Osteocyte (in vitro differentiated cells): Measurements from ENCODE around the gene GNB5. TPM values are rescaled to one million over a fixed set of nuclear protein-coding genes. Genes with fewer than 3 reads are reported as not detected.
A peak's percentile ranks its signal among the peaks of the same experiment; 100 is the strongest.

Source experiments
- DNase-seq: peaks from one replicate; pipeline ENCODE4 v3.0.0; 2021; ENCODE audit warnings: mixed read lengths; ENCODE audit not compliant: unreplicated experiment; ENCODE audit errors: extremely low spot score
- H3K27ac Mint-ChIP-seq: one replicate; pipeline ENCODE4 v1.8.0; 2021; ENCODE audit warnings: mild to moderate bottlenecking, mixed read lengths; ENCODE audit not compliant: unreplicated experiment
- H3K27me3 Mint-ChIP-seq: one replicate; pipeline ENCODE4 v1.8.0; 2021; ENCODE audit warnings: mixed read lengths; ENCODE audit not compliant: unreplicated experiment
- H3K36me3 Mint-ChIP-seq: one replicate; pipeline ENCODE4 v1.8.0; 2021; ENCODE audit warnings: mixed read lengths; ENCODE audit not compliant: unreplicated experiment
- H3K4me1 Mint-ChIP-seq: one replicate; pipeline ENCODE4 v1.8.0; 2021; ENCODE audit warnings: mixed read lengths; ENCODE audit not compliant: unreplicated experiment
- H3K4me3 Mint-ChIP-seq: one replicate; pipeline ENCODE4 v1.8.0; 2021; ENCODE audit warnings: mild to moderate bottlenecking, moderate library complexity, mixed read lengths; ENCODE audit not compliant: unreplicated experiment
- H3K9me3 Mint-ChIP-seq: one replicate; pipeline ENCODE4 v1.8.0; 2021; ENCODE audit warnings: mixed read lengths; ENCODE audit not compliant: unreplicated experiment
- total RNA-seq: library from RNA; stranded (reverse); gene quantifications from 2 replicates; pipeline ENCODE4 v1.2.1, GENCODE V29; 2021
- TF ChIP-seq, protein P1 (sequence below): fragments of 200-600 bp; sonication (generic); IDR thresholded peaks from 2 replicates; pipeline ENCODE4 v1.5.0; 2021; ENCODE audit warnings: antibody characterized with exemption, mild to moderate bottlenecking, moderate library complexity

The GNB5 gene
- total RNA-seq, 1 donor from 2014 or later = 34.0 TPM

DNA sequence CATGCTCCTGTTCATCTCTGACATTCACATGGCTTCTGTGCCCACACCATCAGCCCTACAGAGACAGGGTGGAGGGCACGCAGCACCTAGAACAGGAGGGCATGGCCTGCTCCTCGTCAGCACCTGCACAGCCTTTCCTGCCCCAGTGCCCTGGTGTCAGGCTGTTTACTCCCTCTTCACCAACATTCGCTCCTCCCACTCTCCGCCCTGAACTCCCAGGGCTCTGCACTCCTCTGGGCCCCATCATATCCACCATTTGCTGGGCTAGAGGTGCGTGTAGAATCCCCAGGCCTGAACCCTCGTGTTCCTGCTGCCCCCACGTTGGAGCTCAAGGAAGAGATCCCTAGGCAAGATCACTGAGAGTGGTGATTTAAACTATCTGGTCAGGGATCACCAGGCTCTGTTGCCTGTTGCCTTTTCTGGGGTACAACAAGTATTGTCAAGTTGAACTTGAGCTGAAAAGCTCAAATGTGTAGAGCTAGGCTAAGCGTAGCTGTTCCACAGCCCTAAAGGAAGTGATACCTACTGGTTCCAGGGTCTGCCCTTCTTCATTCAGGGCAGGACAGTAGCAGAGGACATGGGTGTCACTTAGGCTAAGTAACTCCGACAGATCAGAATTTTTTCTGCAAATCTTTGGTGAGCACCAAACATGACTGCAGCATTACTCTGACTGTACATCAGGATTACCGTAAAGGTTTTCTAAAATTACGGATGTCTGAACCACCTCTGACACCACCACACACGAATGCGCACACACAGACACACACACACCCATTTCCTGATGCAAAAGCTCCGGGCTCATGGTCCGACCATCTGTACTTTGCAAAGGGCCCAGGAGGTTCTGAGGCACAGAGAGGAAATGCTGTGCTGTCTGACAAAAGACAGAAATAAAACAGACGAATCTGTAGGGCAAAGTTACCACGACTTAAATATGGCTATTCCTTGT lies 43.7 kb upstream of the GNB5 start:
- Mint-ChIP-seq H3K27ac (no peak overlapping the region), H3K4me1 (peaks cover 22% of the 10 kb centered on the region), H3K9me3 (no peaks in the 10 kb centered on the region), H3K4me3 (no peak overlapping the region), H3K27me3 (no peaks in the 10 kb centered on the region), H3K36me3 (no peaks in the 10 kb centered on the region)
- TF ChIP-seq, protein P1, sequence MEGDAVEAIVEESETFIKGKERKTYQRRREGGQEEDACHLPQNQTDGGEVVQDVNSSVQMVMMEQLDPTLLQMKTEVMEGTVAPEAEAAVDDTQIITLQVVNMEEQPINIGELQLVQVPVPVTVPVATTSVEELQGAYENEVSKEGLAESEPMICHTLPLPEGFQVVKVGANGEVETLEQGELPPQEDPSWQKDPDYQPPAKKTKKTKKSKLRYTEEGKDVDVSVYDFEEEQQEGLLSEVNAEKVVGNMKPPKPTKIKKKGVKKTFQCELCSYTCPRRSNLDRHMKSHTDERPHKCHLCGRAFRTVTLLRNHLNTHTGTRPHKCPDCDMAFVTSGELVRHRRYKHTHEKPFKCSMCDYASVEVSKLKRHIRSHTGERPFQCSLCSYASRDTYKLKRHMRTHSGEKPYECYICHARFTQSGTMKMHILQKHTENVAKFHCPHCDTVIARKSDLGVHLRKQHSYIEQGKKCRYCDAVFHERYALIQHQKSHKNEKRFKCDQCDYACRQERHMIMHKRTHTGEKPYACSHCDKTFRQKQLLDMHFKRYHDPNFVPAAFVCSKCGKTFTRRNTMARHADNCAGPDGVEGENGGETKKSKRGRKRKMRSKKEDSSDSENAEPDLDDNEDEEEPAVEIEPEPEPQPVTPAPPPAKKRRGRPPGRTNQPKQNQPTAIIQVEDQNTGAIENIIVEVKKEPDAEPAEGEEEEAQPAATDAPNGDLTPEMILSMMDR = no peak
- no peak for DNase-seq

DNA sequence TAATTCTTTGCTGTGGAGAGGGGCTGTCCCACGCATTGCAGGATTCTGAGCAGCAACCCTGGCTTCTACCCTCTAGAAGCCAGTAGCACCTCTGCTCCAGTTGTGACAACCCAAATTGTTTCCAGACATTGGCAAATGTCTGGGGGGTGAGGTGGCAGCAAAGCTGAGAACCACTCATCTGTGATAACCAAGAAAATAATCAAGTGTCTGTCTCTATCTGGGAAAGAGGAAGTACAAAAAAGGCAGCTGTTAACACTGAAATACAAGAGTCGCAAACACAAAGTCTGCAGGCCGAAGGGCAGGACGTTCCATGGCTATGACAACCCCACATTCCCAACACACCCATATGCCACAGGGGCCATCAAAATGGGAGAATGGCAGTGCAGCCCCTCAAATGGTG lies 42.2 kb upstream of the GNB5 start:
- TF ChIP-seq, protein P1 = no peak
- H3K36me3 Mint-ChIP-seq = no peaks in the 10 kb centered on the region
- H3K4me3 Mint-ChIP-seq = no peak overlapping the region
- DNase-seq = no peak
- peak overlapping the region; percentile 71 for H3K27ac Mint-ChIP-seq
- H3K9me3 Mint-ChIP-seq = no peaks in the 10 kb centered on the region
- H3K27me3 Mint-ChIP-seq = no peaks in the 10 kb centered on the region
- peaks cover 22% of the 10 kb centered on the region for H3K4me1 Mint-ChIP-seq

DNA sequence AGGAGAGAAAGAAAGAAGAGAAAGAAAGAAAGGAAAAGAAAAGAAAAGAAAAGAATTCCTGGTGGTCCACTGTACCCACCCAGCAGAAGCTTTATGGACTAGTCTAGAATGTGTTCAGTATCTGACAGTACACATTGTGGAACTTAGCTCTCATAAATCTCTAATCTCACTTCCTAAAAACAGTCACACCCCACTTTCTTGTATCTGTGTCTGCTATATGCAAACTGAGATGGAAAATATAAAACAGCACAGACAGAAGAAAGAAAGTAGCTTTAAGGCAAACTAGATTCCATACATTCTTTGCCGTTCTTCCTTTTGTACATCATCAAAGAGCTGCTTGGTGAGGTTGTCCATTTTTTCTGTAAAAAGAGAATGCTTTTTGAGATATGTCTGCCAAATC lies 41.1 kb upstream of the GNB5 start:
- no peak overlapping the region for H3K4me3 Mint-ChIP-seq
- peaks cover 23% of the 10 kb centered on the region for H3K4me1 Mint-ChIP-seq
- no peak for DNase-seq
- peak overlapping the region; percentile 82 for H3K27ac Mint-ChIP-seq
- TF ChIP-seq, protein P1 = no peak
- no peaks in the 10 kb centered on the region for H3K27me3 Mint-ChIP-seq
- no peaks in the 10 kb centered on the region for H3K9me3 Mint-ChIP-seq
- no peaks in the 10 kb centered on the region for H3K36me3 Mint-ChIP-seq

DNA sequence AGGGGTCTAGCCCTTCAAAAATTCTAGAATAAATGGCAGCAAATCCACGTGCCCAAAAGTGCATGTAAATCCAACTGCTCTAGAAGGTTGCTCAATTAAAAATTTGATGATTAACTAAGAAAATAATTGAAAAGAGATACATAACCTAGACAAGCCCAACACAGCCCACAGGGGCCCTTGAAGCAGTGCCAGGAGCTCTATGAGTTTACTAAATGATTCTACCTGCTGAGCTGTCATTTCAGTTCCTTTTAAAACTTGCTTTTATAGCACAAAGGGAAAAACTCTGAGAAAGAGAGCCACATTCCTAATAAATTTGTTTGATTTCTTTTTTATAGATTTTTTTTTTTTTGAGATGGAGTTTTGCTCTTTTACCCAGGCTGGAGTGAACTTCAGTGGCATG lies 38.9 kb upstream of the GNB5 start:
- Mint-ChIP-seq H3K9me3 (no peaks in the 10 kb centered on the region), H3K4me1 (peaks cover 21% of the 10 kb centered on the region), H3K27ac (no peak overlapping the region), H3K4me3 (no peak overlapping the region), H3K27me3 (no peaks in the 10 kb centered on the region), H3K36me3 (no peaks in the 10 kb centered on the region)
- DNase-seq = no peak
- TF ChIP-seq, protein P1 = no peak

DNA sequence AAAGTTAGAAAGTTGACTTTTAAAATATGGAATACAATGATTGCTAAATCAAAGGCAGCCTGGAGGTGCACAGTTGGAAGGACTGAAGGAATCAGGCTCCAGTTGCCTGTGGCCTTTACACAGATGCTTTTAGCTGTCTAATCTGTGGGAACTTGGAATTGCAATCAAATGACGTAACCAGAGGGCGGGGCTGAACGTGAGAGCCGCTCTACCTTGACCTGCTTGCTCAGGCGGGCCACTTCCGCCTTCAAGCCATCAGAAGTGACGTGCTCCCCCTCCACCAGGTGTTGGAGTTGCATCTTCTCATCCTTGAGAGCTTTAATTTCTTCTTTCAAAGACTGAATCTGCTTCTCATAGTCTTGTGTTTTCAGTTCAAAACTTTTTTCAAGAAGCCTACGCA lies 37.7 kb upstream of the GNB5 start:
- TF ChIP-seq, protein P1 = no peak
- H3K36me3 Mint-ChIP-seq = no peaks in the 10 kb centered on the region
- no peaks in the 10 kb centered on the region for H3K9me3 Mint-ChIP-seq
- H3K4me1 Mint-ChIP-seq = peaks cover 21% of the 10 kb centered on the region
- H3K27ac Mint-ChIP-seq = no peak overlapping the region
- H3K4me3 Mint-ChIP-seq = no peak overlapping the region
- peak; percentile 30 for DNase-seq
- H3K27me3 Mint-ChIP-seq = no peaks in the 10 kb centered on the region
